Activated effector memory CD4-positive, alpha-beta T cell treated with anti-CD3 and anti-CD28 coated beads, Interleukin-2, amount 50 U/mL, for 16 hours (primary cell): Measurements from ENCODE around the gene MYO10.

Experiments used
- DNase-seq: peaks from one replicate; pipeline ENCODE4 v3.0.0-alpha.2; 2020

Gene MYO10

DNA sequence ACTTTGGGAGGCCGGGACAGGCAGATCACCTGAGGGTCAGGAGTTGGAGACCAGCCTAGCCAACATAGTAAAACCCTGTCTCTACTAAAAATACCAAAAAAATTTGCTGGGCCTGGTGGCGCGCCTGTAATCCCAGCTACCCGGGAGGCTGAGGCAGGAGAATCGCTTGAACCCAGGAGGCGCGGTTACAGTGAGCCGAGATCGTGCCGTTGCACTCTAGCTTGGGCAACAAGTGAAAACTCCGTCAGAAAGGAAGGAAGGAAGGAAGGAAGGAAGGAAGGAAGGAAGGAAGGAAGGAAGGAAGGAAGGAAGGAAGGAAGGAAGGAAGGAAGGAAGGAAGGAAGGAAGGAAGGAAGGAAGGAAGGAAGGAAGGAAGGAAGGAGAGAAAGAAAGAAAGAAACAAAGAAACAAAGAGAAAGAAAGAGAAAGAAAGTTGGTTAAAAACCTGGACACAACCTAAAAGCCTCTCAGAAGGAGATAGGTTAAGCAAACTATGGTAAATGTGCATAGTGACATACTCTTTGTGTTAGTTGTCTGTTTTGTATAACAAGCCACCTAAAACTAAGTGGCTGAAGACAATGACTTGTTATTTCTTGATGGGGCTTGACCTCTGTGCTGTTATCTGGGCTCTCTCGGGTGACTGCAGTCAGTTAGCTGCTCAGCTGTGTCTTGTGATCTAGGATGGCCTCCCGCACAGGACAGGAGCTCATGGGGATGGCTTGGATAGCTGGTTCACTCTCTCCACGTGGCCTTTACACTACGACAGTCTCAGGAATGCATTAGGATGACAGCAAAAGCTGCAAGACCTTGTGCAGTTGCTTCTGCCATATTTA is 8.0 kb upstream of the MYO10 start:
- DNase-seq: no peak

GRCh38 chr5:16937503-16938161 is 1.5 kb upstream of the MYO10 start:
- no peak for DNase-seq

GRCh38 chr5:16936989-16937438 is 926 bp upstream of the MYO10 start:
- DNase-seq: no peak

DNA sequence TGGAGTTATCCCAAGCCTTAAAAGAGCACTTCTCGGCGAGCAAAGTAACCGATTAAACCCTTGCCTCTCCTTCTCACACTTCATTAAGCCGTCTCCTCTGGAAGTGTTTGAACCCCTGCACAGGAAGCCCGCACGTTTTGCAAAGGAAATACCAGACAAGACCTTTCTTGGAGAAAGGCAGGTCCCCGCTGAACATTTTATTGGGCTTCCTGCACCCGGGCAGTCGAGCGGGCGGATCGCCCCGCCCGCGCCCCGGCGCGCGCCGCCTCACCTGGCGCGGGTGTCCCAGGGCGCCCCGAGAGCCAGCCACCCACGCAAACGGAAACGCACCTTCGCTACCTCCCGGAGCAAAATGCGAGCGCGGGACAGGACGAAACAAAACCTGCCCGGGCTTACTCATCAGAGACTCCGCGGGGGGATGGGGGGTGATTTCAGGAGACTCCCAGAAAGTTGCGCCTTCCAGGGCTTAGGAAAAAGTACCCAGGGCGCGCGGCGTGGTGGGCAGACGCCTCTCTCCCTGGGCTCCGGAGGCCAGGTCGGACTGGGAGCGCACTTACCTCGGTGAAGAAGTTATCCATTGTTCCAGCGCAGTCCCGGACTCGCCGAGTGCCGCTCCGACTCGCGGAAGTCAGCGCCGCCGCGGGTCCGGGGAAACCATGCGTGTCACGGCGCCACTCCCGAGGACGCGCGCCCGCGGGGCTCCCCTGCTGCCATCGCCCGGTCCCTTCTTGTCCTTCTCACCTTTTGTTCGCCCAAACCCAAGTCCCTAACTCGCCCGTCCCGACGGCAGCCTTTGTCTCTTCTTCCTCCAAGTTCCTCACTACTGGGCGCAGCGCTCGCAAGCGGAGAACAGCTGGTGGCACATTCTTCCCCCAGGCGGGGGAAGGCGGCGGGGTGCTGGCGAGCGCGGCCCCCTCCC is 598 bp downstream of the MYO10 start:
- peak; percentile 71 for DNase-seq

GRCh38 chr5:16934677-16935153 is 1.4 kb downstream of the MYO10 start:
- DNase-seq: no peak

- DNase-seq: peak; percentile 65
These were observed 2.0 kb downstream of the MYO10 start for GRCh38 chr5:16934123-16934522.

GRCh38 chr5:16933337-16933736 is 2.8 kb downstream of the MYO10 start:
- DNase-seq: no peak

- no peak for DNase-seq
These were observed 3.7 kb downstream of the MYO10 start for GRCh38 chr5:16932401-16932800.

DNA sequence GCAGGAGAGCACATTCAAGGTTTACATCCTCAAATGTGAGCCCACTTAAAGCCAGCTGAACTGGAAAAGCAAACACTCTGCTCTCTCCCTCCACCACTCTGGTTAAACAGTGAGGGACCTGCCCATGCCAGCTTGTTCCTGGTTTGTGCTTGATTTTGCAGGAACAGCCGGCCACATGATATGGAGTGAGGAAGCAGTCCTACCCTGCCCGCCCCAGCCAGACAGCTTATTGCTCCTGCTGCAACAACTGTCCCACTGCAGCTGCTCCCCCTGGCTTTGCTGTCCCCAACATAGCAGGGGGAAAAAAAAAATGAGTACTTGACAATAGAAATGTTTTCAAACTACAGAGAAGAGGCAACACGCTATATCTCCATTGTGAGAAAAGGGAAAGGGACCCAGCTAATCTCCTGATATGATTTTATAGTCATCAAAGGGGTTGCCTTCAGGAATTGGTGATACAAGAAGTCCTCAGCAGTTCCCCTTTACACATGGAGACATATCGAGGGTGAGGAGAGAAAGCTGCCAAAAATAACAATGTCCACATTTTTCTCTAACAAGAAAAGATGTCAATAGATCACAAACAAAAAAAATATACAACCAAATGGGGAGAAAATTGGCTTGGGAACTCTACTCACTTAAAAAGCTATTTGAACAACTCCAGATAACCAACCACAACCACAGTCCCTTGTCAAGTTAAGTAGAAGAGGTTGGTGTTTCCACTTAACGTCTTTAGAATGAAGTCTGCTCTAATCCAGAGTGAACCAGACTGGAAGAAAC is 4.6 kb downstream of the MYO10 start:
- no peak for DNase-seq

- no peak for DNase-seq
These were observed 5.6 kb downstream of the MYO10 start for GRCh38 chr5:16930496-16930895.

DNA sequence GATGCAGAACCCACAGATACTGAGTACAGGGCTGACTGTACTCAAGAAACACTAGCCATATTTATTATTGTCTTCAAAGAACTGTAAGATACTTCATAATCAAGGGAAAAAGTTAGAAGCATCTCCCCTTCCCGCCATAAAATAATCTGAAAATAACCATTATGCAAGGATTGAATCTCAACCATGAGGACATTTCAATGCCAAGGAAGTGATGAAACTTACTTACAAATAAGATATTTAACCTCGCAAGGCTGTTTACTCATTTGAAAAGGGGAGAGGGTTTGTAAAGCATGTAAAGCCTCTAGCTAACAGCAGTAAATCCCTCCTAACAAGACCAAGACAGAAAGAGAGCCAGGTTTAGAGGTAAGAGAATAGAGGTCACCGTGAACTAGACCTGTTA is 6.3 kb downstream of the MYO10 start:
- DNase-seq: no peak

GRCh38 chr5:16929347-16929746 is 6.7 kb downstream of the MYO10 start:
- no peak for DNase-seq

DNA sequence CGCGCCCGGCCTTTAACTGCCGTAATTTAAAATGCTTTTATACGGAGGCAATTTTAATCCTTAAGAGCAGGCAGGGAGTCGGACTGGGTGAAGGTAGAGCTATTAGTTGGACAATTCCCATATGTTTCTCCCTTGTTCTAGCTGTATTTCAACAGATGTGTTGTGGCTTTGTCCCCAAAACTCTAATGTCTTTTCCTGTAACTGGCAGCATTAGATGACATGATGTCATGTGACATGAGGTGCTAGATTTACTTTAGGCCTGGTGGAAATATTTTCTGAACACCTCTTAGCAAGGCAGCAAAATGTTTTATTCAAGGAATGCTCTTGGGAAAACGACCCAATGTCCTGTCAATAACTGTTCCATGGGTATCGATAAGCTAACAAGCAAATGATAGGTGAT is 8.5 kb downstream of the MYO10 start:
- no peak for DNase-seq

- DNase-seq: no peak
These were observed 9.7 kb downstream of the MYO10 start for GRCh38 chr5:16926417-16926816.

- DNase-seq: no peak
These were observed 11.9 kb downstream of the MYO10 start for GRCh38 chr5:16924206-16924605.

- DNase-seq: no peak
These were observed 13.7 kb downstream of the MYO10 start for GRCh38 chr5:16922430-16922829.

DNA sequence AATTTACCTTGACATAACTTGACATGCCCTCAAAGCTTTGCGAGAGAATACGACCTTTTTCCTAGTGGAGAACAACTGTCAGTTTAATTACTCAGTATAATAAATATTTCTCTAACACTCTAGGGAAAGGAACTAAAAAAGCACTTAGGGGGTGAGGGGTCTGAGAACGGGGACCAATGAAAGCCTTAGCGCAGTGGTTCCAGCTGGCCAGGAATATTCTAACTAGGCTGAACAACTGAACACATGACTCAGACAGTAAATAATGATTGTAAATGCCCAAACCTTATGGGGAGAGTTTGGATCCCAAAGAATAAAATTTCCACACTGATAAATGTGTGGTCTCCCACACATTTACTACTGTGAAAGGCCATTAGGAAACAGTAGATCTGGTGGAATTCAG is 14.9 kb downstream of the MYO10 start:
- no peak for DNase-seq

DNA sequence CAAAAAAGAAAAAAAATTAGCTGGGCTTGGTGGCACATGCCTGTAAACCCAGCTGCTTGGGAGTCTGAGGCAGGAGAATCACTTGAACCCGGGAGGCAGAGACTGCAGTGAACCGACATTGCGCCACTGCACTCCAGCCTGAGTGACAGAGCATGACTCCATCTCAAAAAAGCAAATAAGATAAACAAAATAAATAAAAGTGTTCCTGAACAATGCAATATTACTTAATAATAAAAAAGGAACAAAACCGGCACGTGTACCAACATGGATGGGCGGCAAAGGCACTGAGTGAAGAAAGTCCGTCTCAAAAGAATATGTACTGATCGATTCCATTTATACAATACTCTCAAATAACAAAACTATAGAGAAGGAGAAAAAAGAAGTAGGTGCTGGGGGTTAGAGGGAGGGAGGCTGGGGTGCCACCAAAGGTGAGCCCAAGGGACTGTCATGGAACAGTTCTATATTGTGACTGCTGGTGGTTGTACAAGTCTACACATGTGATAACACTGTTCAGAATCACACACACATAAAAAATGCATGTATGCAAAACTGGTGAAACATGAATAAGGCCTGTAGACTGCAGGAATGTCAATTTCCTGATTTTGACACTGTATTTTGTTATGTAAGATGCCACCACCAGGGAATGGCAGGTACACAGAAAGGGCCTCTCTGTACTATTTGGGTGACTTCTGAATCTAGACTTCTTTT is 15.8 kb downstream of the MYO10 start:
- DNase-seq: no peak

DNA sequence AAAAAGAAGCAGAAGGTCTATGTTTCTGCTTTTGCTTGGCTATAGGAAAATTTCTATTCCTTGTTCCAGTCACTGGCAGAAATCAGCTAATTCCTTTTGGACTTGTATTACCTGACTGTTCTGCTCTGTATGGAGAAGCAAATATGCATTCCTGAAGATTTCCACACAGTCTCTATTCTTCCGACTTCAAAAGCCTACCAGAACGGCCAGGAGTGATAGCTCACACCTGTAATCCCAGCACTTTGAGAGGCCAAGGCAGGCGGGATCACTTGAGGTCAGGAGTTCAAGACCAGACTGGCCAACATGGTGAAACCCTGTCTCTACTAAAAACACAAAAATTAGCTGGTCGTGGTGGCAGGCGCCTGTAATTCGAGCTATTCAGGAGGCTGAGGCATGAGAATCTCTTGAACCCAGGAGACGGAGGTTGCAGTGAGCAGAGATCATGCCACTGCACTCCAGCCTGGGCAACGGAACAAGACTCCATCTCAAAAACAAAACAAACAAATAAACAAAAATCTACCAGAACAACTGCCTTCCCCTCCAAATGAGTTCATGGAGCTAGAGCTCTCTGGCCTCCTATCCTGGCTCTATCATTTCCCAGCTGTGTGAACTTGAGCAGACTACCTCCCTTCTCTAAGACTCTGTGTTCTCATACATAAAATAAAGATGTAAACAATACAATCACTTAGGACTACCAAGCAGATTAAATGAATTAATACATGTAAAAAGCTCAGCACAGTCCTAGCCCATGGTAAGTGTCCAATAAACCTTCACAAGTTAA is 17.0 kb downstream of the MYO10 start:
- no peak for DNase-seq

- DNase-seq: no peak
These were observed 17.9 kb downstream of the MYO10 start for GRCh38 chr5:16918156-16918555.
